Measurements from ENCODE around the gene MARCKSL1.
A peak's percentile ranks its signal among the peaks of the same experiment; 100 is the strongest.

MARCKSL1 gene

GRCh38 chr1:32341971-32342370 is 5.9 kb upstream of the MARCKSL1 start:
- H3K36me3 Mint-ChIP-seq (ENCODE audit: low read depth), result no peaks in the 10 kb centered on the region
- H3K4me3 Mint-ChIP-seq, result no peak overlapping the region
- no peaks in the 10 kb centered on the region for H3K9me3 Mint-ChIP-seq
- H3K27ac Mint-ChIP-seq, result no peak overlapping the region
- H3K4me1 Mint-ChIP-seq (ENCODE audit: low read depth), result peaks cover 56% of the 10 kb centered on the region
- no peaks in the 10 kb centered on the region for H3K27me3 Mint-ChIP-seq

GRCh38 chr1:32341186-32341757 is 5.2 kb upstream of the MARCKSL1 start:
- H3K9me3 Mint-ChIP-seq, result no peaks in the 10 kb centered on the region
- H3K27me3 Mint-ChIP-seq, result no peaks in the 10 kb centered on the region
- H3K27ac Mint-ChIP-seq, result no peak overlapping the region
- H3K4me1 Mint-ChIP-seq (ENCODE audit: low read depth), result peaks cover 56% of the 10 kb centered on the region
- no peak overlapping the region for H3K4me3 Mint-ChIP-seq
- H3K36me3 Mint-ChIP-seq (ENCODE audit: low read depth), result no peaks in the 10 kb centered on the region

GRCh38 chr1:32339363-32339978 is 3.4 kb upstream of the MARCKSL1 start:
- H3K27me3 Mint-ChIP-seq, result no peaks in the 10 kb centered on the region
- peak overlapping the region; percentile 2 for H3K4me3 Mint-ChIP-seq
- H3K27ac Mint-ChIP-seq, result peak overlapping the region; percentile 40
- peaks cover 48% of the 10 kb centered on the region for H3K4me1 Mint-ChIP-seq (ENCODE audit: low read depth)
- no peaks in the 10 kb centered on the region for H3K36me3 Mint-ChIP-seq (ENCODE audit: low read depth)
- no peaks in the 10 kb centered on the region for H3K9me3 Mint-ChIP-seq

GRCh38 chr1:32338637-32339145 is 2.7 kb upstream of the MARCKSL1 start:
- Mint-ChIP-seq H3K9me3 (no peaks in the 10 kb centered on the region), H3K27ac (no peak overlapping the region), H3K36me3 (ENCODE audit: low read depth) (peaks cover 7% of the 10 kb centered on the region), H3K4me3 (no peak overlapping the region), H3K4me1 (ENCODE audit: low read depth) (peaks cover 55% of the 10 kb centered on the region), H3K27me3 (no peaks in the 10 kb centered on the region)

GRCh38 chr1:32337855-32338636 is 2.0 kb upstream of the MARCKSL1 start:
- Mint-ChIP-seq H3K4me3 (peak overlapping the region; percentile 48), H3K4me1 (ENCODE audit: low read depth) (peaks cover 59% of the 10 kb centered on the region), H3K27ac (peak overlapping the region; percentile 47), H3K9me3 (no peaks in the 10 kb centered on the region), H3K36me3 (ENCODE audit: low read depth) (peaks cover 11% of the 10 kb centered on the region), H3K27me3 (no peaks in the 10 kb centered on the region)

GRCh38 chr1:32336963-32337675 is 1.1 kb upstream of the MARCKSL1 start:
- peak overlapping the region; percentile 41 for H3K4me3 Mint-ChIP-seq
- no peaks in the 10 kb centered on the region for H3K27me3 Mint-ChIP-seq
- peaks cover 52% of the 10 kb centered on the region for H3K4me1 Mint-ChIP-seq (ENCODE audit: low read depth)
- H3K27ac Mint-ChIP-seq, result peak overlapping the region; percentile 47
- H3K36me3 Mint-ChIP-seq (ENCODE audit: low read depth), result peaks cover 19% of the 10 kb centered on the region
- no peaks in the 10 kb centered on the region for H3K9me3 Mint-ChIP-seq

GRCh38 chr1:32336591-32336932 is 529 bp upstream of the MARCKSL1 start:
- Mint-ChIP-seq H3K9me3 (no peaks in the 10 kb centered on the region), H3K36me3 (ENCODE audit: low read depth) (peaks cover 25% of the 10 kb centered on the region), H3K4me3 (peak overlapping the region; percentile 41), H3K27ac (no peak overlapping the region), H3K27me3 (no peaks in the 10 kb centered on the region), H3K4me1 (ENCODE audit: low read depth) (peaks cover 52% of the 10 kb centered on the region)

- no peaks in the 10 kb centered on the region for H3K9me3 Mint-ChIP-seq
- peaks cover 52% of the 10 kb centered on the region for H3K4me1 Mint-ChIP-seq (ENCODE audit: low read depth)
- no peak overlapping the region for H3K27ac Mint-ChIP-seq
- H3K4me3 Mint-ChIP-seq, result peak overlapping the region; percentile 87
- H3K36me3 Mint-ChIP-seq (ENCODE audit: low read depth), result peaks cover 35% of the 10 kb centered on the region
- H3K27me3 Mint-ChIP-seq, result no peaks in the 10 kb centered on the region
Measured at GRCh38 chr1:32335535-32335789, 571 bp downstream of the MARCKSL1 start.

GRCh38 chr1:32334864-32335534 is 1.0 kb downstream of the MARCKSL1 start:
- H3K9me3 Mint-ChIP-seq, result no peaks in the 10 kb centered on the region
- peaks cover 50% of the 10 kb centered on the region for H3K4me1 Mint-ChIP-seq (ENCODE audit: low read depth)
- no peaks in the 10 kb centered on the region for H3K27me3 Mint-ChIP-seq
- H3K4me3 Mint-ChIP-seq, result peak overlapping the region; percentile 87
- H3K27ac Mint-ChIP-seq, result peak overlapping the region; percentile 65
- H3K36me3 Mint-ChIP-seq (ENCODE audit: low read depth), result peaks cover 37% of the 10 kb centered on the region

- H3K4me3 Mint-ChIP-seq, result peak overlapping the region; percentile 87
- peaks cover 47% of the 10 kb centered on the region for H3K4me1 Mint-ChIP-seq (ENCODE audit: low read depth)
- no peaks in the 10 kb centered on the region for H3K9me3 Mint-ChIP-seq
- peaks cover 43% of the 10 kb centered on the region for H3K36me3 Mint-ChIP-seq (ENCODE audit: low read depth)
- H3K27ac Mint-ChIP-seq, result no peak overlapping the region
- no peaks in the 10 kb centered on the region for H3K27me3 Mint-ChIP-seq
Measured at GRCh38 chr1:32334274-32334861, 1.7 kb downstream of the MARCKSL1 start.

GRCh38 chr1:32333251-32333963 is 2.6 kb downstream of the MARCKSL1 start:
- no peak overlapping the region for H3K4me3 Mint-ChIP-seq
- H3K36me3 Mint-ChIP-seq (ENCODE audit: low read depth), result peaks cover 51% of the 10 kb centered on the region
- no peaks in the 10 kb centered on the region for H3K27me3 Mint-ChIP-seq
- no peaks in the 10 kb centered on the region for H3K9me3 Mint-ChIP-seq
- H3K4me1 Mint-ChIP-seq (ENCODE audit: low read depth), result peaks cover 37% of the 10 kb centered on the region
- H3K27ac Mint-ChIP-seq, result no peak overlapping the region

GRCh38 chr1:32332290-32333079 is 3.5 kb downstream of the MARCKSL1 start:
- H3K36me3 Mint-ChIP-seq (ENCODE audit: low read depth), result peaks cover 58% of the 10 kb centered on the region

GRCh38 chr1:32331549-32331948 is 4.5 kb downstream of the MARCKSL1 start:
- H3K27ac Mint-ChIP-seq, result no peak overlapping the region
- peaks cover 63% of the 10 kb centered on the region for H3K36me3 Mint-ChIP-seq (ENCODE audit: low read depth)
- no peaks in the 10 kb centered on the region for H3K27me3 Mint-ChIP-seq
- H3K4me1 Mint-ChIP-seq (ENCODE audit: low read depth), result peaks cover 19% of the 10 kb centered on the region
- H3K9me3 Mint-ChIP-seq, result no peaks in the 10 kb centered on the region
- no peak overlapping the region for H3K4me3 Mint-ChIP-seq

More at GRCh38 chr1:32332290-32333079, 3.5 kb downstream of the MARCKSL1 start:
- Mint-ChIP-seq H3K9me3 (no peaks in the 10 kb centered on the region), H3K27me3 (no peaks in the 10 kb centered on the region), H3K4me1 (ENCODE audit: low read depth) (peaks cover 28% of the 10 kb centered on the region), H3K27ac (no peak overlapping the region), H3K4me3 (no peak overlapping the region)
